ENCODE results near the gene LRCH3. TPM values are rescaled to one million over a fixed set of nuclear protein-coding genes. Genes with fewer than 3 reads are reported as not detected.
"Not testable (repeated sequence)": the region's sequence is repeated elsewhere in the genome, so short reads cannot be mapped to it uniquely, and the experiment has no call there.

The LRCH3 gene
- total RNA-seq, 1 donor from 2014 or later = 47.8 TPM

DNA sequence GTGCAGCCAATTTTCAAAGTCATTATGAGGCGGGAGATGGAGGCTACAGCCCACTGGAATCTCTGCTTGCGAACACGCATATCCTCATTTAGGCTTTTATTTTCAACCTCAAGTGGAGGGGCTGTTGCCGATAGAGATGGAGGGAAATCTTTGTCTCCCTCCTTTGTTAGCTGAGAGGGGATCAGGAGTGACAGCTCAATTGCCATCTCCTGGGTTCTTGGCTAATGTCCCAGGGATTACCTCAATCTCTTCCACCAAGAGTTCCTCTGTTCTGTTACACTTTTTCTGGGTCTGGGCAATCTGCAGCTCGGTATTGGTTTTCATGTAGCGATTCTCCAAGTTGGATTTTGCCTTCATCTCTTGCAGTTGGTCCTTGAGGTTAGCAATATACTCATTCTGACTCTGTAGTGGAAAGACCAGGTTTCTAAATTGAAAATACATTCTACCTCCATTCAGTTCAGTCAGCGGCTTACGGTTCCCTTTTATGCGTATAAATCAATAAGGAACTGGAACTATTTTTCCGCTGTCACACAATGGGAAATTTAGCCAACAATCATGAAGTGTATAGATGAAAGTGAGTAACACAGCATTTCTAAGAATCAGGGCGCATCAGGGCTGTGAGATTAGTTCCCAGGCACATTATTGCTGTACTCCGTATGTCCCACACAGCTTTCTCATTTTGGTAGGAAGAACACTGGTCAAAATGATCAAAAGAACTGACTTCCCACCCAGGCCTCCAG is 122.8 kb downstream of the LRCH3 start:
- no peak for DNase-seq (ENCODE audit: extremely low read depth, low read depth, low spot score)

GRCh38 chr3:197921429-197922275 is 130.6 kb downstream of the LRCH3 start:
- not testable (repeated sequence) for DNase-seq (ENCODE audit: extremely low read depth, low read depth, low spot score)

DNA sequence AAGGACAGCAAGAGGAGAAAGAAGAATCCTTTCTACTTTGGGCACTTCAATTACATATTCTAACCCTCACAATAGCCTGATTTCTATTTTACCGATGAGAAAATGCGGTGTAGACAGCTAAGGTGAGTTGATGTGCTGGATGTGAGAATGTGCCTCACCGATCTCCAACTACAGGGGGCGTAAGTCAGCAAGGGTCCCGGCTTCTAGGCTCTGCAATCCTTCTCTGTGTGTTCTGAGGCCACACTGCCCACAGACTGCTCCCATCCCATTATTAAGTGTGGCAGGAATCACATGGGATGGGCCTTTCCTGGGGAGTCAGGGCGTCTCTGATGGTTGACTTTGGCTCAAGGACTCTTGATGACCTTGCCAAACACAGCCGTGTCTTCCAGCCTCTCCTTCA is 135.4 kb downstream of the LRCH3 start:
- no peak for DNase-seq (ENCODE audit: extremely low read depth, low read depth, low spot score)

DNA sequence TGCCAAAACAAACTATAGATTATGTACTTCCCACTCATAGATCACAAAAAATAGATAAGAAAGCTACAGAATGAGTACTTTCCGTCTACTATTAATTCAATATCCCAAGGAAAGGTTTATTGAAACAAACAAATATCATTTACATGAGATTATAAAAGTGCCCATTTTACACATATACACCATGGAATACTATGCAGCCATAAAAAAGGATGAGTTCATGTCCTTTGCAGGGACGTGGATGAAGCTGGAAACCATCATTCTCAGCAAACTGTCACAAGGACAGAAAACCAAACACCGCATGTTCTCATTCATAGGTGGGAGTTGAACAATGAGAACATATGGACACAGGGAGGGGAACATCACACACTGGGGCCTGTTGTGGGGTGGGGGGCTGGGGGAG is 136.5 kb downstream of the LRCH3 start:
- not testable (repeated sequence) for DNase-seq (ENCODE audit: extremely low read depth, low read depth, low spot score)

- no peak for DNase-seq (ENCODE audit: extremely low read depth, low read depth, low spot score)
Observed at GRCh38 chr3:197936819-197937384, 145.8 kb downstream of the LRCH3 start.

Other genes with a start within 250 kb of the LRCH3 start
- 4.7 and 8.8 TPM in 2 replicates for gene BDH1, start 235.3 kb upstream of the LRCH3 start, total RNA-seq
- gene RUBCN, start 54.4 kb upstream of the LRCH3 start, total RNA-seq = 34.9 and 53.6 TPM in 2 replicates
- gene FYTTD1, start 41.4 kb upstream of the LRCH3 start, total RNA-seq = 47.3 and 57.8 TPM in 2 replicates
- gene RPL35A, start 158.9 kb downstream of the LRCH3 start, total RNA-seq = 403 and 714 TPM in 2 replicates
- 6.9 and 7.4 TPM in 2 replicates for gene LMLN, start 169.0 kb downstream of the LRCH3 start, total RNA-seq